HL-60 (cell line): ENCODE results near the gene ACO1.

Source experiments
- DNase-seq, 2 experiments: peaks; one replicate each; pipeline ENCODE4 v3.0.0-alpha.2; 2010 to 2020; ENCODE audit warnings: low read depth in 1 of 2, low spot score in 1 of 2
- H3K27ac ChIP-seq: fragments of 250-450 bp; sonication (Bioruptor Pico); replicated peaks from 2 replicates; pipeline ENCODE4 v1.5.1; 2020; ENCODE audit warnings: mild to moderate bottlenecking, moderate library complexity
- H3K27me3 ChIP-seq: fragments of 250-450 bp; sonication (Bioruptor Pico); 2 replicates; pipeline ENCODE4 v1.5.1; 2021; ENCODE audit warnings: mild to moderate bottlenecking, moderate library complexity; ENCODE audit not compliant: insufficient read depth, poor library complexity, severe bottlenecking
- H3K4me3 ChIP-seq: replicated peaks from 2 replicates; pipeline ENCODE4 v1.5.1; 2011; ENCODE audit warnings: mild to moderate bottlenecking, control low read depth, low read length; ENCODE audit not compliant: insufficient read depth
- CTCF ChIP-seq: IDR thresholded peaks from one replicate; pipeline ENCODE4 v1.5.1; 2011; ENCODE audit warnings: low read length, control low read depth, inconsistent platforms; ENCODE audit not compliant: insufficient read depth
- GABPA ChIP-seq: IDR thresholded peaks from 2 replicates; pipeline ENCODE4 v1.6.1; 2012; ENCODE audit warnings: low read depth
- POLR2AphosphoS5 ChIP-seq: IDR thresholded peaks from 2 replicates; pipeline ENCODE4 v1.6.1; 2012; ENCODE audit warnings: low read depth
- SPI1 ChIP-seq: IDR thresholded peaks from 2 replicates; pipeline ENCODE4 v1.6.1; 2012; ENCODE audit warnings: low read depth, mild to moderate bottlenecking, borderline replicate concordance
- TF ChIP-seq, protein P1 (sequence below): IDR thresholded peaks from 2 replicates; pipeline ENCODE4 v1.6.1; 2012; ENCODE audit warnings: low read depth; ENCODE audit not compliant: insufficient replicate concordance

Gene ACO1

GRCh38 chr9:32406046-32406445 is 21.6 kb downstream of the ACO1 start:
- DNase-seq: no peak

GRCh38 chr9:32411753-32412152 is 27.3 kb downstream of the ACO1 start:
- Histone ChIP-seq H3K27ac (no peak overlapping the region), H3K27me3 (no peaks in the 10 kb centered on the region), H3K4me3 (no peak overlapping the region)
- no peak for DNase-seq
- TF ChIP-seq POLR2AphosphoS5 (no peak), GABPA (no peak), SPI1 (no peak), CTCF (no peak)
- TF ChIP-seq, protein P1, sequence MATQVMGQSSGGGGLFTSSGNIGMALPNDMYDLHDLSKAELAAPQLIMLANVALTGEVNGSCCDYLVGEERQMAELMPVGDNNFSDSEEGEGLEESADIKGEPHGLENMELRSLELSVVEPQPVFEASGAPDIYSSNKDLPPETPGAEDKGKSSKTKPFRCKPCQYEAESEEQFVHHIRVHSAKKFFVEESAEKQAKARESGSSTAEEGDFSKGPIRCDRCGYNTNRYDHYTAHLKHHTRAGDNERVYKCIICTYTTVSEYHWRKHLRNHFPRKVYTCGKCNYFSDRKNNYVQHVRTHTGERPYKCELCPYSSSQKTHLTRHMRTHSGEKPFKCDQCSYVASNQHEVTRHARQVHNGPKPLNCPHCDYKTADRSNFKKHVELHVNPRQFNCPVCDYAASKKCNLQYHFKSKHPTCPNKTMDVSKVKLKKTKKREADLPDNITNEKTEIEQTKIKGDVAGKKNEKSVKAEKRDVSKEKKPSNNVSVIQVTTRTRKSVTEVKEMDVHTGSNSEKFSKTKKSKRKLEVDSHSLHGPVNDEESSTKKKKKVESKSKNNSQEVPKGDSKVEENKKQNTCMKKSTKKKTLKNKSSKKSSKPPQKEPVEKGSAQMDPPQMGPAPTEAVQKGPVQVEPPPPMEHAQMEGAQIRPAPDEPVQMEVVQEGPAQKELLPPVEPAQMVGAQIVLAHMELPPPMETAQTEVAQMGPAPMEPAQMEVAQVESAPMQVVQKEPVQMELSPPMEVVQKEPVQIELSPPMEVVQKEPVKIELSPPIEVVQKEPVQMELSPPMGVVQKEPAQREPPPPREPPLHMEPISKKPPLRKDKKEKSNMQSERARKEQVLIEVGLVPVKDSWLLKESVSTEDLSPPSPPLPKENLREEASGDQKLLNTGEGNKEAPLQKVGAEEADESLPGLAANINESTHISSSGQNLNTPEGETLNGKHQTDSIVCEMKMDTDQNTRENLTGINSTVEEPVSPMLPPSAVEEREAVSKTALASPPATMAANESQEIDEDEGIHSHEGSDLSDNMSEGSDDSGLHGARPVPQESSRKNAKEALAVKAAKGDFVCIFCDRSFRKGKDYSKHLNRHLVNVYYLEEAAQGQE: no peak

More at GRCh38 chr9:32406046-32406445, 21.6 kb downstream of the ACO1 start:
- Histone ChIP-seq H3K4me3 (no peak overlapping the region), H3K27ac (no peak overlapping the region), H3K27me3 (no peaks in the 10 kb centered on the region)
- no peak for TF ChIP-seq SPI1
- TF ChIP-seq CTCF: no peak

GRCh38 chr9:32412440-32412839 is 28.0 kb downstream of the ACO1 start:
- Histone ChIP-seq H3K27me3 (no peaks in the 10 kb centered on the region), H3K4me3 (no peak overlapping the region), H3K27ac (no peak overlapping the region)
- no peak for DNase-seq
- no peak for TF ChIP-seq GABPA
- no peak for TF ChIP-seq CTCF
- no peak for TF ChIP-seq POLR2AphosphoS5
- TF ChIP-seq SPI1: no peak
- TF ChIP-seq, protein P1: no peak

DNA sequence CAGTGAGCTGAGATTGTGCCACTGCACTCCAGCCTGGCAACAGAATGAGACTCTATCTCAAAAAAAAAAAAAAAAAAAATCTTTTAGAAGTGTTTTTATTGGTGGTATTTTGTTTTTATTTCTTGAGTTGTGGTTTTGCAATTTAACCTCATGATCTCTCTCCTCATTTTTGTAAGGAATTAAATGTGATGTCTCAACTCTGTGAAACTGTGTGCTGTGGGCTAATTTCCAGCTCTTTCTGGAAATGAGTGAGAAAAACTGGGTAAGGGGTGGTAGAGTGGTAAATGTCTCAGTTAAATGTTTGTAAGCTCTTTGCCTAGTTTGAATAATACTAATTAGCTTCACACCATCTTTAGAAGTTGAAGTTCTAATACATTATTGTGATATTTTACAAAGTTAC is 29.0 kb downstream of the ACO1 start:
- TF ChIP-seq POLR2AphosphoS5: no peak
- no peak for TF ChIP-seq CTCF
- Histone ChIP-seq H3K27me3 (no peaks in the 10 kb centered on the region), H3K4me3 (no peak overlapping the region), H3K27ac (no peak overlapping the region)
- no peak for DNase-seq
